ENCODE data around the gene KLHL17. TPM values are rescaled to one million over a fixed set of nuclear protein-coding genes. Genes with fewer than 3 reads are reported as not detected.
A peak's percentile ranks its signal among the peaks of the same experiment; 100 is the strongest.

Gene KLHL17
- total and polyA plus RNA-seq, 12 donors = 0.73 to 38.8 (median 6.9) TPM

DNA sequence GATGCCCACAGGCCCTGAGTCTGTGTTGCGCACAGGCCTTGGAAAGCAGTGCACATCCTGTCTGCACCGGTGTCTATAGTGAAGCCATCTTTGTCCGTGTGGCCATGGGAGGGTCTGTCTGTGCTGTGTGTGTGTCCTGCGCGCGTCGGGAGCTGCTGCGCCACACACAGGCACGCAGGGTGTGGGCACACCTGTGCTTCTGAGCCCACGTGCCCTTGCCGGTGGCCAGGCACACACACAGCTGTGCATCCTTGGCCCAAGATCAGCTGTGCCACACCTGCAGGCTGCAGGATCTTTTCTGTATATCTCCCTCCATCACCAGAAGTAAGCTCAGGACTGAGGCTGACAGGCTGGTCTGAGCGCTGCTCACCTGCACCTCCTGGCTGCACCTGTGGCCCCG, 39.9 kb upstream of the KLHL17 start:
- H3K4me3 ChIP-seq = no peak overlapping the region
- peaks cover 62% of the 10 kb centered on the region for H3K27me3 ChIP-seq
- intact Hi-C loops (cut with DNase I) = no loop called here
- no peak for DNase-seq
- H3K36me3 ChIP-seq (replicated peaks in 1 of 2) = no peaks in the 10 kb centered on the region
- 8 to 18% (median 11%) methylated on average over 6 to 13 of the region's 13 CpGs for WGBS, 4 donors
- no peak overlapping the region for H3K27ac ChIP-seq
- H3K9me3 ChIP-seq (replicated peaks in 1 of 3) = no peaks in the 10 kb centered on the region
- TF ChIP-seq, protein P1, sequence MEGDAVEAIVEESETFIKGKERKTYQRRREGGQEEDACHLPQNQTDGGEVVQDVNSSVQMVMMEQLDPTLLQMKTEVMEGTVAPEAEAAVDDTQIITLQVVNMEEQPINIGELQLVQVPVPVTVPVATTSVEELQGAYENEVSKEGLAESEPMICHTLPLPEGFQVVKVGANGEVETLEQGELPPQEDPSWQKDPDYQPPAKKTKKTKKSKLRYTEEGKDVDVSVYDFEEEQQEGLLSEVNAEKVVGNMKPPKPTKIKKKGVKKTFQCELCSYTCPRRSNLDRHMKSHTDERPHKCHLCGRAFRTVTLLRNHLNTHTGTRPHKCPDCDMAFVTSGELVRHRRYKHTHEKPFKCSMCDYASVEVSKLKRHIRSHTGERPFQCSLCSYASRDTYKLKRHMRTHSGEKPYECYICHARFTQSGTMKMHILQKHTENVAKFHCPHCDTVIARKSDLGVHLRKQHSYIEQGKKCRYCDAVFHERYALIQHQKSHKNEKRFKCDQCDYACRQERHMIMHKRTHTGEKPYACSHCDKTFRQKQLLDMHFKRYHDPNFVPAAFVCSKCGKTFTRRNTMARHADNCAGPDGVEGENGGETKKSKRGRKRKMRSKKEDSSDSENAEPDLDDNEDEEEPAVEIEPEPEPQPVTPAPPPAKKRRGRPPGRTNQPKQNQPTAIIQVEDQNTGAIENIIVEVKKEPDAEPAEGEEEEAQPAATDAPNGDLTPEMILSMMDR (IDR thresholded peaks at IDR 0.05) = no peak
- TF ChIP-seq POLR2A (IDR thresholded peaks at IDR 0.05) = no peak
- H3K4me1 ChIP-seq (replicated peaks in 1 of 2) = peaks cover 14 to 43% of the 10 kb centered on the region in 2 donors

GRCh38 chr1:921011-921837, 39.2 kb upstream of the KLHL17 start:
- WGBS, 4 donors = 23 to 50% (median 33%) methylated on average over 17 to 38 of the region's 38 CpGs
- H3K4me1 ChIP-seq (replicated peaks in 1 of 2) = peaks cover 13 to 40% of the 10 kb centered on the region in 2 donors

GRCh38 chr1:923131-923990, 37.0 kb upstream of the KLHL17 start, which contains the start of gene SAMD11:
SAMD11 (plus strand) TSS chr1:923923; CDS start chr1:924432, 509 bp downstream.
- Histone ChIP-seq H3K27ac (peak within 1 kb of the TSS in 2 of 5 donors; percentile 62 to 69), H3K36me3 (replicated peaks in 1 of 2) (no peaks in the 10 kb centered on the region), H3K4me3 (peak within 1 kb of the TSS in 2 of 4 donors; percentile 9 to 61), H3K4me1 (replicated peaks in 1 of 2) (peaks cover 3 to 24% of the 10 kb centered on the region in 2 donors), H3K9me3 (replicated peaks in 1 of 3) (no peaks in the 10 kb centered on the region), H3K27me3 (peaks cover 64% of the 10 kb centered on the region)
- TF ChIP-seq, protein P1 (IDR thresholded peaks at IDR 0.05) = no peak
- TF ChIP-seq POLR2A (IDR thresholded peaks at IDR 0.05) = no peak
- peak; percentile 64 to 87 (median 79) for DNase-seq
- WGBS, 4 donors = 5 to 21% (median 8%) methylated on average over 16 to 72 of the region's 72 CpGs
- intact Hi-C loops (cut with DNase I) = no loop called here

More at GRCh38 chr1:921011-921837, 39.2 kb upstream of the KLHL17 start:
- Histone ChIP-seq H3K36me3 (replicated peaks in 1 of 2) (no peaks in the 10 kb centered on the region), H3K4me3 (no peak overlapping the region), H3K27ac (no peak overlapping the region), H3K27me3 (peaks cover 63% of the 10 kb centered on the region), H3K9me3 (replicated peaks in 1 of 3) (no peaks in the 10 kb centered on the region)
- intact Hi-C loops (cut with DNase I) = no loop called here
- TF ChIP-seq, protein P1 (IDR thresholded peaks at IDR 0.05) = peak; percentile 22 to 61 (median 46)
- no peak for TF ChIP-seq POLR2A (IDR thresholded peaks at IDR 0.05)
- DNase-seq = peak in 5 of 7 donors; percentile 53 to 70 (median 62)
